ENCODE data around the gene RRP15.

- TF ChIP-seq EZH2 (IDR thresholded peaks at IDR 0.05; ENCODE audit: borderline replicate concordance, low read length) (no peak), CTCF (IDR thresholded peaks at IDR 0.05; ENCODE audit: low read length) (no peak)
Observed at GRCh38 chr1:218353656-218354055, 68.6 kb downstream of the RRP15 start.
